Stomach (tissue), 4 donors: ENCODE results near the gene SENP1.

ENCODE experiments used
- POLR2A ChIP-seq, 4 donors: fragments of 450-650 bp; IDR thresholded peaks; one replicate each; pipeline ENCODE4 v1.6.1; 2016; ENCODE audit warnings: antibody characterized with exemption in 4 of 4, control low read depth in 2 of 4, mild to moderate bottlenecking in 1 of 4, moderate library complexity in 1 of 4
- POLR2AphosphoS5 ChIP-seq, 3 donors: sonication (generic); formaldehyde crosslinking; IDR thresholded peaks; one replicate each; pipeline ENCODE4 v1.6.1; 2016; ENCODE audit warnings: antibody characterized with exemption in 3 of 3

- TF ChIP-seq POLR2A (IDR thresholded peaks at IDR 0.05) = no peak
- no peak for TF ChIP-seq POLR2AphosphoS5 (IDR thresholded peaks at IDR 0.05)
Observed at GRCh38 chr12:48115957-48116356, 10.1 kb upstream of the SENP1 start.
